Fibroblast of mammary gland (primary cell): Measurements from ENCODE around the gene DAO.

ENCODE experiments used
- DNase-seq: peaks from one replicate; pipeline ENCODE4 v3.0.0-alpha.2; 2010; ENCODE audit warnings: low read depth
- H3K4me3 ChIP-seq: 2 replicates; pipeline ENCODE4 v1.5.1; 2011; ENCODE audit warnings: low read depth, mild to moderate bottlenecking, low read length, moderate library complexity; ENCODE audit not compliant: control insufficient read depth
- CTCF ChIP-seq: conservative IDR thresholded peaks from 2 replicates; pipeline ENCODE4 v1.5.1; 2011; ENCODE audit warnings: low read depth, low read length, inconsistent platforms; ENCODE audit not compliant: control insufficient read depth, insufficient read depth

DAO gene

DNA sequence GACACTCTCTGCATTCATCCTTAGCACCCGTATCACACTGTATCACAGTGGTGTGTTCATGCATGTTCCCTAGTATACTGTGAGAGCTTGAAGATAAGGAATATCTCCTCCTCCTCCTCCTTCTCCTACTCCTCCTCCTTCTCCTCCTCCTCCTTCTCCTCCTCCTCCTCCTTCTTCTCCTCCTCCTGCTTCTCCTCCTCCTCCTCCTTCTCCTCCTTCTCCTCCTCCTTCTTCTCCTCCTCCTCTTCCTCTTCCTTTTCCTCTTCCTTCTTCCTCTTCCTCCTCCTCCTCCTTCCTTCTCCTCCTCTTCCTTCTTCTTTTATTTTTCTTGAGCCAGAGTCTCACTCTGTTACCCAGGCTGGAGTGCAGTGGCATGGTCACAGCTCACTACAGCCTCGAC is 27.1 kb downstream of the DAO start:
- no peak for DNase-seq
- no peak overlapping the region for H3K4me3 ChIP-seq
- TF ChIP-seq CTCF: no peak

DNA sequence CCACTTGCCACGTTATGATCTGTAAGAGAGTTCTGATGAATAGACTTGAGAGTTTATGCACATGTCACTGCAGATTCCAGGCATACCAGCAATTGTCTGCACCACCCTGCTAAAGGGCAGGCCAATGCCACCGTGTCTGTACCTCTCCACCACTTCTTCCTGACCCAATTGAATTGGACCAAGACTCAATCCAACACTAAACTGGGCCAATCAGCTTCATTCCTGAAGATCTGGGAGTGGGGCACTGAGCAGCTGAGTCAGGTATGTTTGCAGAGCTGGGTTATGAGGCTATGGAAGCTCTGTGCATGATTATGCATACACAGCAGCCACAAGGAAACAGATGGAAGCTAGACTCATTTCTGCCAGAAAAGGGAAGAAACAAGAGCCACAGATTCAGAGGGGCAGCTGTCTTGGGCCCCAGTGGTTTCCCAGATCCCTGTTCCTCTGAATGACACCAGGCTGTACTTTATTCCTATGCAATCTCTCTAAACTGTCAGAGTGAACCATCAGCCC is 28.0 kb downstream of the DAO start:
- no peak for DNase-seq
- H3K4me3 ChIP-seq: no peak overlapping the region
- no peak for TF ChIP-seq CTCF

- no peak for TF ChIP-seq CTCF
- no peak for DNase-seq
- H3K4me3 ChIP-seq: no peak overlapping the region
These were observed 30.4 kb downstream of the DAO start for GRCh38 chr12:108910336-108910735.

DNA sequence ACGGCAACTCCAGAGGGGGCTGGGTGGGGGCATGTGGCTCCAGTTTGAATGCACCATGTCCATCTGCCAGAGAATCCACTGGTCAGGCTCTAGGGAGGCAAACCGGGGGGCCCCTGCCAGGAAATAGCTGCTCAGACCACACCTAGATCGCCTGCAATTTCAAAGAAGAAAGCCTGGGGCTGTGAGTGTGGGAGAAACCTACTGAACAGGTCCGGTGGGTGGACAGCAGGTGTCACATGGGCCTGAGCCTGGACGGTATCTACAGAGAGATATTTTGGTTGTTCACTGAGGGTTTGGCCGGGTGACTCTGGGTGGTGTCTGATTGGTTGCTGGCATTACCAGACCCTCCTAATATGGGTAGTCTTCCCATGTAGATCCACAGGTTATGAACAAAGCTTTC is 32.0 kb downstream of the DAO start:
- no peak overlapping the region for H3K4me3 ChIP-seq
- DNase-seq: no peak
- no peak for TF ChIP-seq CTCF

DNA sequence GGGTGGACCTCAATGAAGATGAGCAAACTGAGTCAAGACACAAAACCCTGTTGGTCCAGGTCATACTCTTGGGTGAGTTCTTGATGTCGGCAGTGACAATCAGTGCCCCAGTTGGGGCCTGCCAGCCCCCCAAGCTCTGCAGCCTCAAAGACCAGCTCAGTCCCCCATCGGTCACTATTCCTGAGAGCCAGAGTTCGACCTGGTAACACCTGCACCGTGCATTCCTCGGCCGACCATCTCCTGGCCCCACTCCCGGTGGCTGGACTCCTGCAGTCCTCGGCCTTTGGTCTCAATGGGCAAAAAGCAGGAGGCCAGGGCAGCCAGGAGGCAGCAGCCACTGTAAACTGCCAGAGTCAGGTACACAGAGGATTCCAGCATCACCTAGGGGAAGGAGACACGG is 32.5 kb downstream of the DAO start:
- H3K4me3 ChIP-seq: no peak overlapping the region
- no peak for DNase-seq
- TF ChIP-seq CTCF: no peak

DNA sequence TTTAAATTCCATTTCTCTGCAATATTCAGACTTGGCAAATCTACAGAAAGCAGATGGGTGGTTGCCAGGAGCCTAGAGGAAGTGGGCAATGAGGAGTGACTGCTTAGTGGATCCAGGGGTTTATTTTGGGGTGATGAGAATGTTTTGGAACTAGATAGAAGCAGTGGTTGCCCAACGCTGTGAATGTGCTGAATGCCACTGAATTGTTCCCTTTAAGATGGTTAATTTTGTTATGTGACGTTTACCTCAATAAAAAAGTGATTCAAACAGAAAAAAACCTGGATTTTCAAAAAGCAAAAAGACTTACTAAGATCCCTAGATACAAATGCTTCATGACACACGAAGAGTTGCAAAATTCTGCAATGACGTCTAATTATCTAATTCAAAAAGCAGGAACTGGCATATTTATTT is 34.2 kb downstream of the DAO start:
- no peak for TF ChIP-seq CTCF
- DNase-seq: peak; percentile 45
- no peak overlapping the region for H3K4me3 ChIP-seq

DNA sequence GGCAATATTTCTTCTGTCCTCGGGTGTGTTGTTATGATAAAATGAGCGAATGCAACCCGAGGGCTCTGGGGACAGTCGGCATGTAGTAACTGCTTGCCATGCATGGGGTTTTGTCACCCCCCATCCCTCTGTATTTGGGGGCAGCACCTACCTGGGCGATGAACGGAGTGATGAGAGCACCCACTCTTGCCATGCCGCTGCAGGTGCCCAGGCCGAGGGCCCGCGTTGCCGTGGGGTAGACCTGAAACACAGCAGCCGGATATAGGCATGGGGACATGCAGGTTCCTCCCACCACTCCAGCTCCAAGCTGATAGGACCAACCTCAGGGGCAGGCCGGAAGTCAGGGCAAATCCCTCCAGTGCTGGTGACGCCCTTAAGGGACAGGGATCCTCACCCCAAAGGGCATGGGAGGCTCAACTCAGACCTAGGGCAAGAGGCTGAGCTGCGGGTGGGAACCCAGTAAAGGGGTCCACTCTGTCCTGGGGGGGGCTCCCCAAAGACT is 35.8 kb downstream of the DAO start:
- TF ChIP-seq CTCF: no peak
- no peak for DNase-seq
- H3K4me3 ChIP-seq: no peak overlapping the region
